ENCODE results near the gene G3BP1. TPM values are rescaled to one million over a fixed set of nuclear protein-coding genes. Genes with fewer than 3 reads are reported as not detected.

The G3BP1 gene
- total RNA-seq, 2 experiments from 2014 or later = 247 to 253 TPM

DNA sequence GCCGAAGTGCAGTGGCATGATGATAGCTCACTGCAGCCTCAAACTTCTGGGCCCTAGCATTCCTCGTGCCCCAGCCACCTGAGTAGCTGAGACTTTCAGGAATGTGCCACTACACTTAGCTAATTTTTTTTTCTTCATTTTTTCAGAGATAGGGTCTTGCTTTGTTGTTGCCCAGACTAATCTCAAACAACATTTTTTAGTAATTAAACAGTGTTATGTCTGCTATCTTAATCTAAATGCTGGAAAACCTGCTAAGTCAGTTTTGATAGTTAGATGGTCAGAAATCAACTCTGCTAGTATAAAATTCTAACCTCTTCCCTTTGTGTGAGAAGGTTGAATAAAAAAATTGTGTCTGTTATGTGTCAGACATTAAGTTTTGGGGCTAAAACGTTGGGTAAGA lies 12.4 kb downstream of the G3BP1 start:
- Mint-ChIP-seq H3K4me1 (ENCODE audit: low read depth) (peaks cover 64% of the 10 kb centered on the region), H3K27me3 (no peaks in the 10 kb centered on the region), H3K9me3 (no peaks in the 10 kb centered on the region), H3K27ac (peak overlapping the region; percentile 25), H3K36me3 (ENCODE audit: low read depth) (peaks cover 36% of the 10 kb centered on the region), H3K4me3 (no peak overlapping the region)
- no peak for DNase-seq
- intact Hi-C loops (cut with micrococcal nuclease) = no loop called here
- ChIA-PET POLR2A (interaction anchor here (2.7 kb wide), 2 partner anchors 11 to 15 kb away, joined by 8 to 20 read pairs; partner anchors contain the start of gene G3BP1), CTCF (interaction anchor here (0.8 to 1.5 kb wide), 3 partner anchors 13 to 44 kb away, joined by 3 read pairs; partner anchors contain the start of gene G3BP1)
- TF ChIP-seq, protein P1, sequence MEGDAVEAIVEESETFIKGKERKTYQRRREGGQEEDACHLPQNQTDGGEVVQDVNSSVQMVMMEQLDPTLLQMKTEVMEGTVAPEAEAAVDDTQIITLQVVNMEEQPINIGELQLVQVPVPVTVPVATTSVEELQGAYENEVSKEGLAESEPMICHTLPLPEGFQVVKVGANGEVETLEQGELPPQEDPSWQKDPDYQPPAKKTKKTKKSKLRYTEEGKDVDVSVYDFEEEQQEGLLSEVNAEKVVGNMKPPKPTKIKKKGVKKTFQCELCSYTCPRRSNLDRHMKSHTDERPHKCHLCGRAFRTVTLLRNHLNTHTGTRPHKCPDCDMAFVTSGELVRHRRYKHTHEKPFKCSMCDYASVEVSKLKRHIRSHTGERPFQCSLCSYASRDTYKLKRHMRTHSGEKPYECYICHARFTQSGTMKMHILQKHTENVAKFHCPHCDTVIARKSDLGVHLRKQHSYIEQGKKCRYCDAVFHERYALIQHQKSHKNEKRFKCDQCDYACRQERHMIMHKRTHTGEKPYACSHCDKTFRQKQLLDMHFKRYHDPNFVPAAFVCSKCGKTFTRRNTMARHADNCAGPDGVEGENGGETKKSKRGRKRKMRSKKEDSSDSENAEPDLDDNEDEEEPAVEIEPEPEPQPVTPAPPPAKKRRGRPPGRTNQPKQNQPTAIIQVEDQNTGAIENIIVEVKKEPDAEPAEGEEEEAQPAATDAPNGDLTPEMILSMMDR (IDR thresholded peaks at IDR 0.05) = no peak
- ATAC-seq = no peak

DNA sequence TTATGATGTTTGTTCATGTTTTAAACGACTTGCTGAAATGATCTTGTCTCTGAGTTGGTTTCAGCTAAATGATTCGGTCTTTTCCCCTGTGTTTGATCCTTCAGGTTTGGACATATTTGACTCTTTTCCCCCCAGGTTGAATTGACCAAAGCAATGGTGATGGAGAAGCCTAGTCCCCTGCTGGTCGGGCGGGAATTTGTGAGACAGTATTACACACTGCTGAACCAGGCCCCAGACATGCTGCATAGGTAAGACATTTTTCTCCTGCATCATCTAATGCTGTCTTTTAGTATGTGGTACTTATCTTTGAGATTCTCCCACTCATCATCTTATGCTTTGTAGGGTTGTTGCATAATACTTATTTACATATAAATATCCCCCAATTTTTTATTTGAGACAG lies 14.7 kb downstream of the G3BP1 start:
- ChIA-PET CTCF (interaction anchor here (1.3 to 1.7 kb wide), 2 partner anchors 15 to 128 kb away, joined by 3 to 5 read pairs; no protein-coding TSS in a partner anchor), POLR2A (interaction anchor here (2.7 kb wide), 1 partner anchor 13 kb away, joined by 8 read pairs; no protein-coding TSS in a partner anchor)
- no peak for DNase-seq
- TF ChIP-seq, protein P1 (IDR thresholded peaks at IDR 0.05) = no peak
- H3K4me1 Mint-ChIP-seq (ENCODE audit: low read depth) = peaks cover 47% of the 10 kb centered on the region
- H3K4me3 Mint-ChIP-seq = no peak overlapping the region
- intact Hi-C loops (cut with micrococcal nuclease) = no loop called here
- no peaks in the 10 kb centered on the region for H3K9me3 Mint-ChIP-seq
- no peak for ATAC-seq
- no peaks in the 10 kb centered on the region for H3K27me3 Mint-ChIP-seq
- H3K27ac Mint-ChIP-seq = peak overlapping the region; percentile 60
- peaks cover 38% of the 10 kb centered on the region for H3K36me3 Mint-ChIP-seq (ENCODE audit: low read depth)

DNA sequence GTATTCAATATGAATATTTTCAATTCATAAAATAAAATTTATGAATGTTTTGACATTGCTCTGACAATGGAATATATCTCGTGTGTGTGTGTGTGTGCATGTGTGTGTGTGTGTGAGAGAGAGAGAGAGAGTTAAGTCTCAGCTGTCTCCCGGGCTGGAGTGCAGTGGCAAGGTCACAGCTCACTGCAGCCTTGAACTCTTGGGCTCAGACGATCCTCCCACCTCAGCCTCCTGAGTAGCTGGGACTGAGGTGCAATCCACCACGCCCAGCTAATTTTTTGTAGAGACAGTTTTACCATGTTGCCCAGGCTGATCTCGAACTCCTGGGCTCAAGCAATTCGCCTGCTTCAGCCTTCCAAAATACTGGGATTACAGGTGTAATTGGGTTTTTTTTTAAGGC lies 16.1 kb downstream of the G3BP1 start:
- POLR2A ChIA-PET = interaction anchor here (1.2 to 1.9 kb wide), 3 partner anchors 13 to 17 kb away, joined by 3 to 7 read pairs (median 3); no protein-coding TSS in a partner anchor
- H3K4me1 Mint-ChIP-seq (ENCODE audit: low read depth) = peaks cover 44% of the 10 kb centered on the region
- H3K27ac Mint-ChIP-seq = no peak overlapping the region
- TF ChIP-seq, protein P1 (IDR thresholded peaks at IDR 0.05) = no peak
- no peak for DNase-seq
- no peaks in the 10 kb centered on the region for H3K27me3 Mint-ChIP-seq
- H3K9me3 Mint-ChIP-seq = no peaks in the 10 kb centered on the region
- intact Hi-C loops (cut with micrococcal nuclease) = no loop called here
- H3K36me3 Mint-ChIP-seq (ENCODE audit: low read depth) = peaks cover 46% of the 10 kb centered on the region
- no peak for ATAC-seq
- no peak overlapping the region for H3K4me3 Mint-ChIP-seq
- CTCF ChIA-PET = interaction anchor here (1.3 to 1.8 kb wide), 3 partner anchors 13 to 129 kb away, joined by 3 to 6 read pairs (median 5); no protein-coding TSS in a partner anchor

DNA sequence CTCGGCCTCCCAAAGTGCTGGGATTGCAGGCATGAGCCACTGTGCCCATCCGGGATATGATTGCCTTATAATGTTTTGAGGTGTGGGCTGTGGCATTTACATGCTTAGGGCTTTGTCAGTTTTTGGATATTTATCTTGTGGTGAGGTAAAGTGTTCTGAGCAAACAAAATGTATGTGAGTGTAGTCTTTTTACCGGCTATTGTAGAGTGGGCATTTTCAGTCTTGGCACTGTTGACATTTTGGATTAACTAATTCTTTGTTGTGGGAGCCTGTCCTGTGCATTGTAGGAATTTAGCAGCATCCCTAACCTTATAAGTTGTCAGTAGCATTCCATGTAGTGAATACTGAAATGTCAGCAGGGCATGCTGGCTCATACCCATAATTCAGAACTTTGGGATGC lies 21.6 kb downstream of the G3BP1 start:
- TF ChIP-seq, protein P1 (IDR thresholded peaks at IDR 0.05) = no peak
- no peak for ATAC-seq
- Mint-ChIP-seq H3K4me3 (no peak overlapping the region), H3K4me1 (ENCODE audit: low read depth) (peaks cover 36% of the 10 kb centered on the region), H3K27me3 (no peaks in the 10 kb centered on the region), H3K27ac (no peak overlapping the region), H3K9me3 (no peaks in the 10 kb centered on the region), H3K36me3 (ENCODE audit: low read depth) (peaks cover 66% of the 10 kb centered on the region)
- ChIA-PET CTCF (no interaction called here), POLR2A (no interaction called here)
- intact Hi-C loops (cut with micrococcal nuclease) = no loop called here
- no peak for DNase-seq

DNA sequence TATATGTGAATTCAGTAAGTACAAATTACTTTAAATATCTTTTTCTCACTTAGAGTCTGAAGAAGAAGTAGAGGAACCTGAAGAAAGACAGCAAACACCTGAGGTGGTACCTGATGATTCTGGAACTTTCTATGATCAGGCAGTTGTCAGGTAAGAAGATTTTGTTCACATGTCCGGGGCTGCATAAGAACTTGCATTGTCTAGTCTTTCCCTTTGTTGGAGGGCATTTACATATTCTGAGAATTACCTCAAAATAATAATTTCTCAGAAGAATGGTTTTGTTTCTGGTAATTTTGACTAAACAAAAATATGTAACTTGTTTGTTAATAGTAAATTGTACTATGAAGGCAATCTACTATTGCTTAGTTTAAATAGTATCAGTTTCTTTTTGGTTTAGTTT lies 23.7 kb downstream of the G3BP1 start:
- ChIA-PET POLR2A (no interaction called here), CTCF (no interaction called here)
- Mint-ChIP-seq H3K9me3 (no peaks in the 10 kb centered on the region), H3K27me3 (no peaks in the 10 kb centered on the region), H3K4me1 (ENCODE audit: low read depth) (peaks cover 37% of the 10 kb centered on the region), H3K36me3 (ENCODE audit: low read depth) (peaks cover 65% of the 10 kb centered on the region), H3K4me3 (no peak overlapping the region), H3K27ac (peak overlapping the region; percentile 13)
- ATAC-seq (no peak), DNase-seq (no peak)
- intact Hi-C loops (cut with micrococcal nuclease) = no loop called here
- TF ChIP-seq, protein P1 (IDR thresholded peaks at IDR 0.05) = no peak
